Endothelial cell (in vitro differentiated cells): ENCODE results near the gene CRYBA2. TPM values are rescaled to one million over a fixed set of nuclear protein-coding genes. Genes with fewer than 3 reads are reported as not detected.

Source experiments
- DNase-seq: peaks from one replicate; pipeline ENCODE4 v3.0.0; 2021; ENCODE audit warnings: low spot score
- H3K27ac Mint-ChIP-seq: one replicate; pipeline ENCODE4 v1.8.0; 2021; ENCODE audit warnings: mixed read lengths, inconsistent platforms; ENCODE audit not compliant: unreplicated experiment
- H3K27me3 Mint-ChIP-seq: one replicate; pipeline ENCODE4 v1.8.0; 2021; ENCODE audit warnings: mild to moderate bottlenecking, moderate library complexity, mixed read lengths, inconsistent platforms; ENCODE audit not compliant: unreplicated experiment
- H3K36me3 Mint-ChIP-seq: one replicate; pipeline ENCODE4 v1.8.0; 2021; ENCODE audit warnings: mild to moderate bottlenecking, low read depth, mixed read lengths, inconsistent platforms; ENCODE audit not compliant: unreplicated experiment
- H3K4me1 Mint-ChIP-seq: one replicate; pipeline ENCODE4 v1.8.0; 2021; ENCODE audit warnings: mild to moderate bottlenecking, mixed read lengths, inconsistent platforms; ENCODE audit not compliant: unreplicated experiment
- H3K4me3 Mint-ChIP-seq: one replicate; pipeline ENCODE4 v1.8.0; 2021; ENCODE audit warnings: mild to moderate bottlenecking, mixed read lengths, inconsistent platforms; ENCODE audit not compliant: unreplicated experiment
- H3K9me3 Mint-ChIP-seq: one replicate; pipeline ENCODE4 v1.8.0; 2021; ENCODE audit warnings: mixed read lengths, inconsistent platforms; ENCODE audit not compliant: unreplicated experiment
- total RNA-seq: library from RNA; stranded (reverse); fragmentation: NEBNext Ultra II Directional; extraction: Animal tissue kit (Norgen Biotek cat#: 25700); gene quantifications from one replicate; pipeline ENCODE4 v1.2.1, GENCODE V29; 2021; ENCODE audit not compliant: unreplicated experiment
- TF ChIP-seq, protein P1 (sequence below): fragments of 200-600 bp; sonication (generic); IDR thresholded peaks from one replicate; pipeline ENCODE4 v1.5.0; 2021; ENCODE audit warnings: antibody characterized with exemption; ENCODE audit not compliant: unreplicated experiment

Gene CRYBA2
- total RNA-seq, 1 donor from 2014 or later = not detected

DNA sequence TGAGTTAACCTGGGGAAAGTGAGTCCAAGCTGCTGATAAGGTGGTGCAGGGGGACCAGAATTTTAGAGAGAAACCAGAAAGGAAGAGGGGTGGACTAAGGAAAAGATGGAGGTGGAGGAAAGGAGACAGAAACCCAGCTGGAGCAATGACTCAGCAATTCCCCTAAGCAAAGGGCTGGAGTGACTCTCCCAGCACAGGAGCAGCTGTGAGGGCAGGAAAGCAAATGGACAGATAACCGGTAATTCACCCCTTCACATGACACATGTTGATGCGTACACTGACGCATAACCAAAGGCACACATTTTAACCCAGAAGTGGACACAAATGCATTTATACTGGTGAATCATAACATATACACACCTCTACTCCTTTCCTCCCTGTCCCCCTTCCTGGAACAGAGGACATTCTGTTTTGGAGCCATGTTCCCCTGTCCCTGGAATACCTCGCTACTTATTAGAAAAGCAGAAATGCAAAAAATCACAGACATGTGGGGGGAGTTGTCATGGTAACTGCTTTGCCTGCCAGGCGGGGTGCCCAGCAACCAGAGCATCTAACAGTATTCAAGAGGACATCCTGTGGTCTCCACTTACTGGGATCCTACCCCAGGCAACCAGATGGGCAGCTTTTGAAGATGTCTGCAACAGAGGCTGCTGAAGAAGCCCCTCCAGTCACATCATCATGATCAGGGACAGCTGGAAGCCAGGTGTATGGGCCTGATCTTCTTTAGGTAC is 29.0 kb downstream of the CRYBA2 start:
- TF ChIP-seq, protein P1, sequence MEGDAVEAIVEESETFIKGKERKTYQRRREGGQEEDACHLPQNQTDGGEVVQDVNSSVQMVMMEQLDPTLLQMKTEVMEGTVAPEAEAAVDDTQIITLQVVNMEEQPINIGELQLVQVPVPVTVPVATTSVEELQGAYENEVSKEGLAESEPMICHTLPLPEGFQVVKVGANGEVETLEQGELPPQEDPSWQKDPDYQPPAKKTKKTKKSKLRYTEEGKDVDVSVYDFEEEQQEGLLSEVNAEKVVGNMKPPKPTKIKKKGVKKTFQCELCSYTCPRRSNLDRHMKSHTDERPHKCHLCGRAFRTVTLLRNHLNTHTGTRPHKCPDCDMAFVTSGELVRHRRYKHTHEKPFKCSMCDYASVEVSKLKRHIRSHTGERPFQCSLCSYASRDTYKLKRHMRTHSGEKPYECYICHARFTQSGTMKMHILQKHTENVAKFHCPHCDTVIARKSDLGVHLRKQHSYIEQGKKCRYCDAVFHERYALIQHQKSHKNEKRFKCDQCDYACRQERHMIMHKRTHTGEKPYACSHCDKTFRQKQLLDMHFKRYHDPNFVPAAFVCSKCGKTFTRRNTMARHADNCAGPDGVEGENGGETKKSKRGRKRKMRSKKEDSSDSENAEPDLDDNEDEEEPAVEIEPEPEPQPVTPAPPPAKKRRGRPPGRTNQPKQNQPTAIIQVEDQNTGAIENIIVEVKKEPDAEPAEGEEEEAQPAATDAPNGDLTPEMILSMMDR = no peak
- H3K27ac Mint-ChIP-seq = peak overlapping the region; percentile 75
- peaks cover 5% of the 10 kb centered on the region for H3K36me3 Mint-ChIP-seq
- H3K4me3 Mint-ChIP-seq = no peak overlapping the region
- no peaks in the 10 kb centered on the region for H3K9me3 Mint-ChIP-seq
- peaks cover 13% of the 10 kb centered on the region for H3K4me1 Mint-ChIP-seq
- peaks cover 19% of the 10 kb centered on the region for H3K27me3 Mint-ChIP-seq
- DNase-seq = no peak

DNA sequence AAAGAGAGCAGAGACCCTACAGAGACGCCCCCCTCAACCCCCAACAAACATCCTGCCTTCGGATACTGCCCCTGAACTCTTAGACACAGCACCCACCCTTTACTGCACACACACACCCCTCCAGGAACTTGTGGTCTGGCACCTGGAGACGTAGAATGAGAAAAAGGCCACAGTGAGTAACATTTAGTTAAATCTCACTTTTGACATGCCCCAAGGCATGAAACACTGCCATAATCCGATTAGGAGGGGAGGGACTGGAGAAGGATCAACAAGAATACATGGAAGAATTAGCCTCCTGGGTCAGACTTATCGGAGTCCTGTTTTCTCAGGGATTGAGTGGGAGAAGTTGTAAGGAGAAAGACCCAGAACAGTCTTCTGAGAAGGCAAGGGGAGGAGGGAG is 29.6 kb downstream of the CRYBA2 start:
- TF ChIP-seq, protein P1 = no peak
- peak overlapping the region; percentile 75 for H3K27ac Mint-ChIP-seq
- no peaks in the 10 kb centered on the region for H3K9me3 Mint-ChIP-seq
- no peak overlapping the region for H3K4me3 Mint-ChIP-seq
- peaks cover 5% of the 10 kb centered on the region for H3K36me3 Mint-ChIP-seq
- H3K4me1 Mint-ChIP-seq = peaks cover 13% of the 10 kb centered on the region
- H3K27me3 Mint-ChIP-seq = peaks cover 24% of the 10 kb centered on the region
- no peak for DNase-seq

DNA sequence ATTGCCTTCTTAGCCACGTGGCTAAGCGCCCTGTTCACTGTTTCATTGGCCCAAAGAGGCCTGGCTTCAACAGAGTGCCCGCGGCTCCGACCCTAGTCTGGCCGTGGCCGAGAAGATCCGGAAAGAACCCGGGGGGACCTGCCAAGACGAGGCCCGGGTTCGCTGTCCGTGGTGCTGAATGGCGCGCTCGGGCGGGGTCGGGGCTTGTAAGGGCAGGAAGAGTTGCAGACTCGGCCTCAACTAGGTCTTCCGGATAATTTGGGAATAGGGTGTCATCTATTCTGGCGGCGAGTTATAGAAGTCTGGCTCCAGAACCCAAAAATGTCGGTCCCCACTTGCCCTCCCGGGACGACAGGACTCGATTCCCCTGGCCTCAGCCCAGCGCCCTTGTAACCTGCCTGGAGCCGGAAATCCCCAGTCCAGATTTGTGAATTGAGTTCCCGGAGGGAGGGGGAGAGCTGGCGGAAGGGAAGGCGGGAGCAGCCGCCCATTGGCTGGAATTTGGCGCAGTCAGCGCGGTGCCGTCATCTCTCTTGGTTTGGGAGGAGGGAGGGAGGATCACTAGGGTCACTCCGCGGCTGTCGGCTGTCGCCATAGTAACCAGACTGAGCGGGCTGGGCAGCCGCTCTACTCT is 30.2 kb downstream of the CRYBA2 start:
- TF ChIP-seq, protein P1 = no peak
- Mint-ChIP-seq H3K4me3 (no peak overlapping the region), H3K9me3 (no peaks in the 10 kb centered on the region), H3K27me3 (peaks cover 26% of the 10 kb centered on the region), H3K27ac (peak overlapping the region; percentile 75), H3K4me1 (peaks cover 13% of the 10 kb centered on the region), H3K36me3 (peaks cover 5% of the 10 kb centered on the region)
- peak; percentile 84 for DNase-seq

DNA sequence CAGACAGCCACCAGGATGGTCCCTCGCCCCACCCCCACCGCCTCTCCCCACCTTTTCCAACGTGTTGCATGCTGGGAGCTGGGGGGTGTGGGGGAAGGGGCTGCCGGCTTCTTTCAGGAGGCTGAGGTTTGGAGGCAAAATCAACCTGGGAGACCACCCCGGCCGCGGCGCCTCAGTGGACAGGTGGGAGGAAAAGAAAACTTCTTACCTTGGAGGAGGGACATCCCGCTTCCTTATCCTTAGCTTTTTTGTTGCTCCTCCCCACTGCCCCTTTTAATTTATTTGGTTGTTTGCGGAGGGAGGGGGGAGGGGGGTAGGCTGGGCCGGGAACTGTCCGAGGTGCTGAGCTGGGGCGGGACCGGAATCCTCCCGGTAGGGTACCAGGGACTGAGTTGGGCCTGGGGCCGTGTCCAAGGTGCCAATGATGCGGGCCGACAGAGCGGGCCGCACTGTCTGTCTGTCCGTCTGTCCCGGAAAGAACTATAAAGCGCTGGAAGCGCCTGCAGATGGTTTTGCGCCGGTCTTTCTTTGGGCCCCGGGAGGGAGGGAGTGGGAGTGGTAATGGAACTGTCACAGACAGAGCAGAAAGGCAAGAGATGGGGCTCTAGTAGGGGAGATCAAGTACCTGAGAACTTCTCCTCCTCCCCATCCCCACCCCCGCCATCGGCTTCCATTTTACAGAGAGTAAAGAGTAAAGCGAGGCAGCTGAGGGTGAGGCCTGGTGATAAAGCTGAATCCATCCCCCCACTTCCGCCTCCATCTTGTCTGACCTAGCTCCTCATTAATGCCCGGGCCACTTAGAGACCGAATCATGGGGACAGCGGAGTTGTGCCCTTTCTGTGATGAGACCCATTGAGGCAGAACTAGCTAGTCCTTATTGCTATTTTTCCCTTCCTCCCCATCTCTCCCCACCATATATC is 31.3 kb downstream of the CRYBA2 start:
- Mint-ChIP-seq H3K4me1 (peaks cover 13% of the 10 kb centered on the region), H3K27ac (no peak overlapping the region), H3K27me3 (peaks cover 31% of the 10 kb centered on the region), H3K36me3 (peaks cover 8% of the 10 kb centered on the region), H3K4me3 (no peak overlapping the region), H3K9me3 (no peaks in the 10 kb centered on the region)
- no peak for DNase-seq
- TF ChIP-seq, protein P1 = no peak
